ENCODE data around the gene TFAP2B. TPM values are rescaled to one million over a fixed set of nuclear protein-coding genes. Genes with fewer than 3 reads are reported as not detected.

The TFAP2B gene
- total RNA-seq, result not detected in 2 replicates

DNA sequence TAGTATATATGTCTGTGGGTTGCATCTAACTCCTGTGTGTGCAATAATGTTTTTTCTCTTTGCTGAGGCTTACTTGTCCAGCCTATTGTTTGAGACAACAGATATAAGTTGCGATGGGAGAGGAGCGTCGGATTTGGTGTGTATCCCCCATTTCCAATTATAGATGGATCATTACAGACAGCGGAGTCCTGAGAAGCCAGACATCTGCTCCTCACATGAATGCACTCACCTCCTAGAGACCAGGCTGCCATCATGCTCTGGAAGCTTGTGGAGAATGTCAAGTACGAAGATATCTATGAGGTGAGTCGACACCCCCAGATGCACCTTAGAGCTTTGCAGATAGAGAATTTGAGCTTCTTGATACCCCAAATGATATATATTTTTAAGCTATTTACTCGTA is at the start of gene TFAP2B:
TFAP2B (plus strand) TSS at position 199 of the 400 bp plus-strand sequence; CDS start at position 220, 21 bp downstream.
- no peak for DNase-seq (ENCODE audit: low read depth in 2 of 2)

GRCh38 chr6:50778696-50779095 is 40.0 kb upstream of the TFAP2B start:
- no peak for DNase-seq (ENCODE audit: low read depth in 2 of 2)

DNA sequence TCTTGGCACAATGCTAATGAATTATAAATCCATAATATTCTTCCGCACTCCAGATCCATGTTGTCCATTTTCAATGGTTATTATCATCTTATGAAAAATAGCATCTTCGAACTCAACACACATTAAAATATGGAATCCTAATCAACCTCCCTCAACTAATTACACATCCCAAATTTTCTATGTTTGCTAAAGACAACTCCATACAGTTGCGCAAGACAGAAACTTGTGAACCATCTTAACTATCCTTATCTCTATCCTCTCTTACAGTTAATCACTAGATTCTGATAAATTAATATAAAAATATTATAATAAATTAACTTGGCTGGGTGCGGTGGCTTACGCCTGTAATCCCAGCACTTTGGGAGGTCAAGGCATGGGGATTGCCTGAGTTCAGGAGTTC is 38.3 kb upstream of the TFAP2B start:
- no peak for DNase-seq (ENCODE audit: low read depth in 2 of 2)

- DNase-seq (ENCODE audit: low read depth in 2 of 2), result no peak
Observed at GRCh38 chr6:50785921-50786320, 32.8 kb upstream of the TFAP2B start.

DNA sequence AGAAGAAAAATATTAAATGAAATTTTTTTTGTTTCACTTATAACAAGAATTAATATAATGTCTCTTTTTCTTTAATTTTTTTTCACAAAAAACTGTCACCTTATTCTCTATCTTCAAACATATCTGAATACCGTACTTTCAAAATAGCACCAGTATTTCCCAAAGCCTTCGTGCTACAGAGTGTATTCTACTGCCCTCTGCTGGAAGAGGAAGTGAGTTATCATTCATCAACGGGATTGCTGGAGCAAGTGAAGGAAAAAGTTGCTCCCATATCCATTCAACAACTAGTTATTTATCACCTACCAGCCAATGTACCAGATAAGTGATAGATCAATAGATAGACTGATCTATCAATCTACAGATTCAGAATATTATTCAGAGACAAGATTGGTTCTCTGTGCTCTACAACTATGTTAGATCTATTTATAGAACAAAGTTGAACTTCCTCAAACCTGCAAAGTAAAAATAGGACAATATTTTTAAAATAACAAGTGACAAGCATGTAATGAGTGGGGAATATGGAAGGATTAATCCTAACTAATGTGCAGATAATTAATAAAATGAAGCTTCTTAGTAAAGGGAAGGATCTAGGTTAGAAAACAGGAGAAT is 26.7 kb upstream of the TFAP2B start:
- DNase-seq (ENCODE audit: low read depth in 2 of 2), result peak; percentile 58 to 59

GRCh38 chr6:50792771-50793170 is 25.9 kb upstream of the TFAP2B start:
- no peak for DNase-seq (ENCODE audit: low read depth in 2 of 2)

GRCh38 chr6:50795574-50795973 is 23.1 kb upstream of the TFAP2B start:
- no peak for DNase-seq (ENCODE audit: low read depth in 2 of 2)

DNA sequence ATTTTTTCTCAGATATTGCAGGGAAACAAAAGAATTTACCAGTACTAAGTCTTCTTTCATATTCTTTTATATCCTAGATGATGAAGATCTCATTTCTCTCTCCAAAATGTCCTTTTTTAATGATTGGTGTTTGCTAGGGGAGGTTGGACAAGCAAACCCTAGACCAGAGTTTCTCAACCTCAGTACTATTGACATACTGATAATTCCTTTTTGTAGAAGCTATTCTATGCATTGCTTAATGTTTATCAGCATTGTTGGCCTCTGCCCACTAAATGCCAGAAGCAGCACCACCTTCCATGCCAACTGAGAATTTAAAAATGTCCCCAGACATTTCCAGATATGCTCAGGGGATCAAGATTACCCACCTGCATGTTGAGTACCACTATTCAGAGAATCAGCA is 14.4 kb upstream of the TFAP2B start:
- no peak for DNase-seq (ENCODE audit: low read depth in 2 of 2)

DNA sequence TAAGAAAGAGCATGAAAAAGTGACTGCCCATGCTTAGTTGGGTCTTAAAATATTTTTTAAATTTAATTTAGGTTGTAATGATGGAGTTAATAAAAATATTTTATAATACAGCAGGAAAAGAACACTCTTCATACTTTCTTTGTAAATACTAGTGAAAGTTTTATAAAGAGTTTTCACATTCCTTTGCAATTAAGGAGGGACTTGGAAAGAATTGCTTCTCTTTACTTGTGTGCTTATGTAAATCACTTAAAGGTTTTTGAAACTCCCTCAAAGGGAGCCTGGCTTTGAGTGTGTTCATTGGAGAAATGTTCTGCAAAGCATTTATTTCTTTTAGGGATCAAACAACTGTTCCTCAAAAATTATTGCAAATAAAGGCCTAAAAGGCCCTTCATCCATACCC is 11.6 kb upstream of the TFAP2B start:
- DNase-seq (ENCODE audit: low read depth in 2 of 2), result no peak

GRCh38 chr6:50815436-50816114 is 3.1 kb upstream of the TFAP2B start:
- peak; percentile 28 to 35 for DNase-seq (ENCODE audit: low read depth in 2 of 2)

GRCh38 chr6:50816115-50816675 is 2.5 kb upstream of the TFAP2B start:
- peak; percentile 73 to 78 for DNase-seq (ENCODE audit: low read depth in 2 of 2)

DNA sequence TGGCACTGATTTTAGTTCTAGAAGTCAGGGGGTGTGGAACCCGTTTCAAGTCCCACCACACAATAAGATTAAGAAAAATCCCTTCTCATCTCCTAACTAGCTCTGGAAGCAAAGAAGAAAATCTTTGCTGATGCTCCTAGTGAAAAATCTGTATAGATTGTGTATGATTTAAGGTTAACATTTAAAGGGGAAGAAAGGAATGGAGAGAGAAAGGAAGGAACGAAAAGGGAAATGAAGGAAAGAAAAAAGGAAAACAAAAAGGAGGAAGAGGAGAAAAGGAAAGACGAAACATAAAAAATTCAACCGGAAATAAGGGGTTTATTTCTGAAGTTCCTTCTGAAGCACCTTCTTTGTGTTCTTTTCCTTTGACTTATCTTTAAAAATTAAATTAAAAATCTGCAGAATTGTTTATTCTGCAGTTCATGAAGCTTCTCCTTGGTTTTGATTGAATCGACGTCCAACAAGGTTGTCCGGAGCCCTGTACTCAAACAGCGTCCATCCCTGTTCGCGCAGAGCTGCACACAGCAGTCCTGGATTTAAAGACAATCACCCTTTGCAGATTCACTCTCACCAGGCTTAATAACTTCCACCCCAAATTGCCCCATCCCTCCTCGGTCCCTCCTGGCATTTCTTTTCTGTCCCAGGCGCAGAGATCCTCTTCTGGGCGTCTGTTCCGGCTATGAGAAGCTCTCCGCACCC is 1.6 kb upstream of the TFAP2B start:
- DNase-seq (ENCODE audit: low read depth in 2 of 2), result no peak

DNA sequence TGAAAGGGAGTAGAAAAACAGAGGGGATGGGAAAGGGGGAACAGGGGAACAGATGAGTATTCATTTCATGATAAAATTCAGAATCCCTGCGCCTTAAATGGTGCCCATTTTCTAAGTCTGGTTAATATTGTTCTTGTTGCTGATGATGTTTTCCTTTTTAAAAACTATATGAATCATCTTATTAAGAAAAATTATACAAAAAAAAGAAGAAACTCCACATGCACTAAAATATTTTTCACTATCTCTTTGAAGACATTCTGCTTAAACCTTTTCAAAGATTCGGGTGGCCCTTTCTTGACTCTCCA is 1.1 kb upstream of the TFAP2B start:
- DNase-seq (ENCODE audit: low read depth in 2 of 2), result no peak

DNA sequence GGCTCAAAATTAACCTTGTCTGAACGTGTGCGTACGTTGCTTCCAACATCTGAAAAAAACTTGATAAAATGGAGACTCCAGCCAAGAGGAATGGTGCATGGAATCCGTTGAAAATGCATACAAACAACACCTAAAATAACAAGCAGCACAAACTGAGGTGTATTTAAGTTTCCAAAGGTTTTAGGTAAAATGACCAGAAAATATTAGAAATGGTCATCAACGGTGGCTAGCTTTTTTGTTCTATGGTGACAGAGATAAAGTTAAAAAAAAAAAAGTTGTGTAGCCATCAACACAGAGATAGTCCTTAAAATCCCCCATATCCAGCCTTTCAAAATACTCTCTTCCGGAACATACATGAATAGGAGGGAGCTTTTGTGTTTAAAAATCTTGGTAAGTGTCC is 651 bp upstream of the TFAP2B start:
- no peak for DNase-seq (ENCODE audit: low read depth in 2 of 2)

- DNase-seq (ENCODE audit: low read depth in 2 of 2), result peak; percentile 2 to 7
Observed at GRCh38 chr6:50819466-50819903, 814 bp downstream of the TFAP2B start.

GRCh38 chr6:50819904-50820868 is 1.5 kb downstream of the TFAP2B start:
- no peak for DNase-seq (ENCODE audit: low read depth in 2 of 2)

DNA sequence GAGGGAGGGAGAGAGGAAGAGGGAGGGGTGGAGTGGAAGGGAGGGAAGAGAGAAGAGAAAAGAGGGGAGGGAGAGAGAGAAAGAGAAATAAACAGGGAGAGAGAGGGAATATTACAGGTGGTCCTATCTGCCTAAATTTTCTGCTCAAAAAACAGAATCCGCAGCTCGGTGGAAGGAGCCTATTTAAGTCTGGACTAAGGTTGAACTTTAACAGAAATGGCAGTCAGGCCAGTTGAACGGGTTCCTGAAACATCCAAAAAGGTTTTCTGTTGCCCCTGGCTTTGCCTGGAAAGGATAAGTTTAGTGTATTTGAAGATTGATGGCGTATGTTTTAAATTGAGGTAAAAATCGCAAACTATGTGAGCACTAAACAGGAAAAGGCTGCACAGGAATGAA is 2.2 kb downstream of the TFAP2B start:
- DNase-seq (ENCODE audit: low read depth in 2 of 2), result no peak

- no peak for DNase-seq (ENCODE audit: low read depth in 2 of 2)
Observed at GRCh38 chr6:50821441-50822077, 2.9 kb downstream of the TFAP2B start.

DNA sequence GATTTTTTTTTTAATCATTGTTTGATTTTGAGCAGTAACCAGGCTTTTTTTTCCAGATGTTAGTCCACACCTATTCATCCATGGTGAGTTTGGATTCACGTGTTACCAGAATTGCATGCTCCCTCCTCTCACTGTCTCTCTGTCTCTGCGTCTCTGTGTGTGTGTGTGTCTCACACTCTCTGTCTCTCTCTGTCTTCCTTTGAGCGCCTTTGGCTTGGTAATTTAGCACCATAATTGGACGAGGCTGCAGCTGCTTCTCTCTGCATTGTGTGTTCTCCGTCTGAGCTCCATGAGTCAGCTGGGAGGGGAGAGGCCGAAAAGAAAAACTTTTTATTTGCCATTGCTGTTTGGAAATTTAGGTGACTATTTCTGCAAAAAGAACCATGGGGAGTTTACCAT is 3.4 kb downstream of the TFAP2B start:
- DNase-seq (ENCODE audit: low read depth in 2 of 2), result no peak

DNA sequence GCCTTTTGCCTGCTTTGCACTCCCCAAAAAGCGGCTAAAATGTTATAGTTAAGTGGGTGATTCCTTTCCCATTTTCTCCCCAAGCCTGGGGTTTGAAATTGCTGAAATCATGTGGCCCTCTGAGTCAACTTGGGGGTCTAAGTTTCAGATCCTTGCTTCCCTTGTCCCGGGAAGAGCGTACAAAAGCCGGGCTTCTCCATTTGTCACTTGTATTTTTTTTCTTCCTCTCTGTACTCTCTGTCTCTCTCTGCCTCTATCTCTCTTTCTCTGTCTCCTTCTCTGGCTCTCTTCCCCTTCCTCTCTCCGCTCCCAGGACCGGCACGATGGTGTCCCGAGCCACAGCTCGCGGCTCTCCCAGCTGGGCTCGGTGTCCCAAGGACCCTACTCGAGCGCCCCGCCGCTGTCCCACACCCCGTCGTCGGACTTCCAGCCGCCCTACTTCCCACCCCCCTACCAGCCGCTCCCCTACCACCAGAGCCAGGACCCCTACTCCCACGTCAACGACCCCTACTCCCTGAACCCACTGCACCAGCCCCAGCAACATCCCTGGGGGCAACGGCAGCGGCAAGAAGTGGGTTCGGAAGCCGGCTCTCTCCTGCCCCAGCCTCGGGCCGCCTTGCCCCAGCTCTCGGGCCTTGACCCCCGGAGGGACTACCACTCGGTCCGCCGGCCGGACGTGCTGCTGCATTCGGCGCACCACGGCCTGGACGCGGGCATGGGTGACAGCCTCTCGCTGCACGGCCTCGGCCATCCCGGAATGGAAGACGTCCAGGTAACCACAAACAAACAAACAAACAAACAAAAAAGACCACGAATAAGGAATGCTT is 4.6 kb downstream of the TFAP2B start:
- no peak for DNase-seq (ENCODE audit: low read depth in 2 of 2)

Measured in lung microvascular endothelial cell (primary cell).